ENCODE measurements around the gene SSNA1.

SSNA1 gene

GRCh38 chr9:137221506-137222111, 33.1 kb downstream of the SSNA1 start:
- no peak for DNase-seq (ENCODE audit: low spot score)

- peak; percentile 32 for DNase-seq (ENCODE audit: low spot score)
Observed at GRCh38 chr9:137222190-137223077, 34.0 kb downstream of the SSNA1 start, which contains the start of gene RNF208. TSS of gene RNF208 (minus strand) at chr9:137222240. CDS start at chr9:137221212, 1,028 bp downstream.

- DNase-seq (ENCODE audit: low spot score) = peak; percentile 99
Observed at GRCh38 chr9:137223078-137223970, 34.8 kb downstream of the SSNA1 start.

GRCh38 chr9:137224830-137225694, 36.6 kb downstream of the SSNA1 start, which contains the start of gene CYSRT1:
TSS of gene CYSRT1 (plus strand) at chr9:137225174. CDS start at chr9:137225622, 448 bp downstream.
- no peak for DNase-seq (ENCODE audit: low spot score)

GRCh38 chr9:137225699-137226331, 37.3 kb downstream of the SSNA1 start:
- DNase-seq (ENCODE audit: low spot score) = no peak

- no peak for DNase-seq (ENCODE audit: low spot score)
Observed at GRCh38 chr9:137226338-137227053, 38.0 kb downstream of the SSNA1 start.

- DNase-seq (ENCODE audit: low spot score) = peak; percentile 83
Observed at GRCh38 chr9:137227054-137227852, 38.8 kb downstream of the SSNA1 start, which contains the start of gene RNF224. TSS of gene RNF224 (plus strand) at chr9:137227502. CDS start at chr9:137228336, 834 bp downstream.

GRCh38 chr9:137227853-137228505, 39.5 kb downstream of the SSNA1 start:
- no peak for DNase-seq (ENCODE audit: low spot score)

GRCh38 chr9:137228506-137228967, 40.1 kb downstream of the SSNA1 start:
- DNase-seq (ENCODE audit: low spot score) = no peak

GRCh38 chr9:137228968-137229896, 40.8 kb downstream of the SSNA1 start:
- DNase-seq (ENCODE audit: low spot score) = no peak

- DNase-seq (ENCODE audit: low spot score) = no peak
Observed at GRCh38 chr9:137229903-137230704, 41.6 kb downstream of the SSNA1 start.

- DNase-seq (ENCODE audit: low spot score) = no peak
Observed at GRCh38 chr9:137230705-137231371, 42.4 kb downstream of the SSNA1 start, which contains the start of gene SLC34A3. TSS of gene SLC34A3 (plus strand) at chr9:137230901. CDS start at chr9:137231703, 802 bp downstream.

GRCh38 chr9:137231372-137232039, 43.0 kb downstream of the SSNA1 start:
- no peak for DNase-seq (ENCODE audit: low spot score)

GRCh38 chr9:137232101-137232500, 43.6 kb downstream of the SSNA1 start:
- no peak for DNase-seq (ENCODE audit: low spot score)

GRCh38 chr9:137232510-137232909, 44.0 kb downstream of the SSNA1 start:
- DNase-seq (ENCODE audit: low spot score) = no peak

All from GM03348 (cell line).